Parathyroid adenoma (tissue), 2 donors: ENCODE data around the gene CEP112.
A peak's percentile ranks its signal among the peaks of the same experiment; 100 is the strongest.

ENCODE experiments used
- H2AFZ ChIP-seq: fragments of 300-600 bp; sonication (generic); one replicate; pipeline ENCODE4 v1.7.0; 2017; ENCODE audit warnings: antibody characterized with exemption, mild to moderate bottlenecking
- H3K27ac ChIP-seq: fragments of 300-600 bp; sonication (generic); one replicate; pipeline ENCODE4 v1.7.0; 2017
- H3K27me3 ChIP-seq: fragments of 300-600 bp; sonication (generic); one replicate; pipeline ENCODE4 v1.7.0; 2017; ENCODE audit warnings: low read length; ENCODE audit not compliant: control insufficient read depth, insufficient read depth
- H3K36me3 ChIP-seq: fragments of 300-600 bp; sonication (generic); one replicate; pipeline ENCODE4 v1.7.0; 2017; ENCODE audit warnings: low read length; ENCODE audit not compliant: control insufficient read depth, insufficient read depth
- H3K4me1 ChIP-seq: fragments of 300-600 bp; sonication (generic); one replicate; pipeline ENCODE4 v1.7.0; 2017; ENCODE audit warnings: control low read depth
- H3K4me2 ChIP-seq: fragments of 300-600 bp; sonication (generic); one replicate; pipeline ENCODE4 v1.7.0; 2017; ENCODE audit warnings: low read length
- H3K4me3 ChIP-seq: fragments of 300-600 bp; sonication (generic); one replicate; pipeline ENCODE4 v1.7.0; 2017; ENCODE audit warnings: low read depth, low read length
- H3K79me2 ChIP-seq: fragments of 300-600 bp; sonication (generic); one replicate; pipeline ENCODE4 v1.7.0; 2017; ENCODE audit warnings: control low read depth
- H3K9ac ChIP-seq: fragments of 300-600 bp; sonication (generic); one replicate; pipeline ENCODE4 v1.7.0; 2017; ENCODE audit warnings: mild to moderate bottlenecking
- H3K9me3 ChIP-seq: fragments of 300-600 bp; sonication (generic); one replicate; pipeline ENCODE4 v1.7.0; 2017; ENCODE audit warnings: low read length; ENCODE audit not compliant: control insufficient read depth
- CTCF ChIP-seq: fragments of 300-600 bp; sonication (generic); IDR thresholded peaks from one replicate; pipeline ENCODE4 v1.7.0; 2017; ENCODE audit warnings: antibody characterized with exemption, mild to moderate bottlenecking
- donor health status: primary hyperparathyroidism.

The CEP112 gene

GRCh38 chr17:65629234-65629690 lies 562.7 kb downstream of the CEP112 start:
- no peak overlapping the region for H3K27ac ChIP-seq

GRCh38 chr17:65628644-65629036 lies 563.3 kb downstream of the CEP112 start:
- Histone ChIP-seq H3K4me2 (peak overlapping the region; percentile 55), H3K27me3 (no peaks in the 10 kb centered on the region), H3K79me2 (no peaks in the 10 kb centered on the region), H3K27ac (no peak overlapping the region), H3K36me3 (no peaks in the 10 kb centered on the region), H3K9ac (no peak overlapping the region), H3K4me3 (peak overlapping the region; percentile 43), H2AFZ (peak overlapping the region; percentile 7), H3K4me1 (peaks cover 8% of the 10 kb centered on the region), H3K9me3 (no peaks in the 10 kb centered on the region)
- no peak for TF ChIP-seq CTCF

More at GRCh38 chr17:65629234-65629690, 562.7 kb downstream of the CEP112 start:
- Histone ChIP-seq H3K9me3 (no peaks in the 10 kb centered on the region), H3K79me2 (no peaks in the 10 kb centered on the region), H3K27me3 (no peaks in the 10 kb centered on the region), H3K4me1 (peaks cover 12% of the 10 kb centered on the region), H3K36me3 (no peaks in the 10 kb centered on the region), H3K4me2 (no peak overlapping the region), H2AFZ (no peak overlapping the region), H3K9ac (no peak overlapping the region), H3K4me3 (no peak overlapping the region)
- TF ChIP-seq CTCF = no peak

DNA sequence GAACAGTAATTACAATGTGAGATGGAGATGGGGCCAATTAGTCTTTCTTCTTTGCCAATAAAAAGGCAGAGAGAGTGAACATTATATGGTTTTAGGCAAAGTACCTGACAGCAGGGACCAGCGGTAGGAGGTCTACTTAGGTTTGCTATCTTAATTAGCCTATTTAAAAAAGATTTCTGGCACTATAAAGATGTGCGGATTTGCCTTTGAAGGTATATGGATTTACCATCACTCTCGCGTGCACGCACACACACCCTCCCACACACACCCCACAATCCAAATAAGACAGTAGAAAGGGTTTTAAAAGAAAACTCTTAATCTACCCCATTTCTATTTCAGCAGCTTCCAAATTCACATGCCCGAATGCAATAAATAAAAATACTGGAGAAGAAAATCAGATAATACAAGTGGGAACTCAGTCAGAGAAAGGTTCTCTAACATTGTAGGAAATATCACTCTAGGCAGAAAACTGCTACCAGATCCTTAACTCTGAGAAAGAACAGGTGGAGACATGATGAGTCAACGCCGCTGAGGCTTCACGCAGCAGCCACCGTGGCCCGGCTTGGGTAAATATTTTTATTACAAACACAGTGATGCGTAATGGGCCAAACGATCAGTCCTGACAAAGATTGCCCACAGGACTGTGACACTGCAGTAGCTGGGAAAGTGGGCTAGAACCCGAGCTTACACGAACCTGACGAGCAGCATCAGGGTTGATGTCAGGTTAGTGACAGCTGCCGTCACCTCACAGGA lies 563.9 kb downstream of the CEP112 start:
- no peaks in the 10 kb centered on the region for H3K79me2 ChIP-seq
- H3K27me3 ChIP-seq = no peaks in the 10 kb centered on the region
- H3K4me1 ChIP-seq = peaks cover 8% of the 10 kb centered on the region
- peak overlapping the region; percentile 55 for H3K4me2 ChIP-seq
- H2AFZ ChIP-seq = peak overlapping the region; percentile 7
- peak overlapping the region; percentile 3 for H3K27ac ChIP-seq
- no peak for TF ChIP-seq CTCF
- H3K9me3 ChIP-seq = no peaks in the 10 kb centered on the region
- no peaks in the 10 kb centered on the region for H3K36me3 ChIP-seq
- H3K9ac ChIP-seq = no peak overlapping the region
- peak overlapping the region; percentile 43 for H3K4me3 ChIP-seq

- no peak for TF ChIP-seq CTCF
- Histone ChIP-seq H3K27ac (no peak overlapping the region), H3K4me2 (no peak overlapping the region), H3K79me2 (no peaks in the 10 kb centered on the region), H3K4me1 (peaks cover 8% of the 10 kb centered on the region), H3K36me3 (no peaks in the 10 kb centered on the region), H2AFZ (no peak overlapping the region), H3K4me3 (no peak overlapping the region), H3K27me3 (no peaks in the 10 kb centered on the region), H3K9me3 (no peaks in the 10 kb centered on the region), H3K9ac (no peak overlapping the region)
Measured at GRCh38 chr17:65627108-65627507, 564.8 kb downstream of the CEP112 start.

DNA sequence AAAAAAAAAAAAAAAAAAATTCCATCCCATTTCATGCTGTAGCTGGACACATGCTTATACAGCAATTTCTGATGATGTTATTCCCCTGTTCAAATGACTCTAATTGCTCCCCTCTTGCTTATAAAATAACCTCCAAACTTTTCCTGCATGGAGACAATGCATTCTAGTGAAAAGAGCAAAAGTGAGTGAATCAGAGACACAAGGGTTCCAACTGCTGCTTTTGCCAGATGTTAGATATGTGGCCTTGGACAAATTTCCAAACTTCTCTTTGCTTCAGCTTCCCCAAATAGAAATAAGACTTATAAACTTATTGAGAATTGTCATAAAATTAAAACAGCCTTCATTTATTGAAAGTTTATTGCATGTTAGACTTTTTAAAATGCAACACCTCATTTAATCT lies 565.5 kb downstream of the CEP112 start:
- no peaks in the 10 kb centered on the region for H3K27me3 ChIP-seq
- no peak overlapping the region for H3K4me3 ChIP-seq
- H3K79me2 ChIP-seq = no peaks in the 10 kb centered on the region
- peaks cover 8% of the 10 kb centered on the region for H3K4me1 ChIP-seq
- no peaks in the 10 kb centered on the region for H3K36me3 ChIP-seq
- no peak overlapping the region for H3K27ac ChIP-seq
- no peaks in the 10 kb centered on the region for H3K9me3 ChIP-seq
- no peak overlapping the region for H3K9ac ChIP-seq
- H3K4me2 ChIP-seq = no peak overlapping the region
- no peak overlapping the region for H2AFZ ChIP-seq
- no peak for TF ChIP-seq CTCF
